GM12892 (cell line): Measurements from ENCODE around the gene CYREN.

Experiments used
- POLR2A ChIP-seq: IDR thresholded peaks from 2 replicates; pipeline ENCODE4 v1.6.1; 2011; ENCODE audit warnings: low read depth, low read length, control low read depth
- POLR2AphosphoS5 ChIP-seq: IDR thresholded peaks from 2 replicates; pipeline ENCODE4 v1.6.1; 2011; ENCODE audit warnings: low read depth, low read length, control low read depth
- TAF1 ChIP-seq: IDR thresholded peaks from 2 replicates; pipeline ENCODE4 v1.6.1; 2011; ENCODE audit warnings: low read depth, mild to moderate bottlenecking, control low read depth, low read length, borderline replicate concordance

DNA sequence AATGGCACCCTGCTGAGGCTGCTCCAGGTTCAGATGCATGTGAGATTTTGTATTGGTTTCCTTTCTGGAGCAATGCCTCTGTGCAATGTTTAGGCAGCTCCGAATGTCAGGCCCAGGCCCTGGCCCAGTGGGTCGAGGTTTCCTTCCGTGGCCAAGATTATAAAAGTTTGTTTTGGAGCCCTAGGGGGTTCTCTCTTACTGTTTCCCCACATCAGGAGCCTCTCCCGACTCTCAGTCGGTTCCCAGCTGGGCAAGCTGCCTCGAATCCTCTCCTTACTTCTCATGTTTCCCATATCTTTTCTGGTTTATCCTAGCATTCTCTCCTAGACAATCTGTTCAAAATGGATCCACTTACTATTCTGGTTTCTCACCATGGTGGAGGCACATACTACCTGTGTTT, 11.6 kb downstream of the CYREN start:
- TF ChIP-seq POLR2A = no peak
- TF ChIP-seq POLR2AphosphoS5 = no peak
- TF ChIP-seq TAF1 = no peak
